ENCODE measurements around the gene NFATC2. TPM values are rescaled to one million over a fixed set of nuclear protein-coding genes. Genes with fewer than 3 reads are reported as not detected.

NFATC2 gene
- total and polyA plus RNA-seq, 2 of the 4 experiments (the other 2 are of a cell fraction), result 0.18 to 0.38 TPM

- H3K4me1 ChIP-seq (ENCODE audit: control insufficient read depth, insufficient read depth, low read length), result peaks cover 8% of the 10 kb centered on the region
- 0 out of 2 replicates have a peak overlapping the region, but pooled peaks have one; percentile 35 for H3K14ac ChIP-seq (replicated peaks; ENCODE audit: low read depth, low read length)
- no peaks in the 10 kb centered on the region for H3K79me1 ChIP-seq (ENCODE audit: low read depth in 1 of 2, low read length in 2 of 2)
- POLR2A ChIA-PET (ENCODE audit: unreplicated experiment), result interaction anchor here (0.6 kb wide), 1 partner anchor 696 kb away, joined by 3 read pairs; no protein-coding TSS in a partner anchor
- H2AK5ac ChIP-seq (ENCODE audit: low read depth, low read length), result peak overlapping the region; percentile 52
- H3K56ac ChIP-seq (ENCODE audit: extremely low read depth, insufficient read depth, low read length), result no peak overlapping the region
- no peak overlapping the region; the same call in 1 of the 2 replicates for H3K23ac ChIP-seq (ENCODE audit: low read depth, low read length)
- 0 out of 2 replicates have a peak, but pooled peaks have one; percentile 2 for TF ChIP-seq BHLHE40 (IDR thresholded peaks at IDR 0.05; ENCODE audit: low read depth, low read length)
- no peak for TF ChIP-seq MAZ (IDR thresholded peaks at IDR 0.05; ENCODE audit: borderline replicate concordance, low read depth, low read length)
- no peak overlapping the region for H3K9ac ChIP-seq (ENCODE audit: low read depth, low read length)
- CTCF ChIA-PET, result interaction anchor here (1.8 kb wide), 1 partner anchor 38 kb away, joined by 4 read pairs; no protein-coding TSS in a partner anchor
- no peaks in the 10 kb centered on the region for H3K36me3 ChIP-seq (ENCODE audit: control insufficient read depth, insufficient read depth, low read length)
- intact Hi-C loops (cut with micrococcal nuclease) (no loop called here), in situ Hi-C loops (cut with MboI; ENCODE audit: low sequenced_read_pairs) (no loop called here), dilution Hi-C loops (cut with HindIII; ENCODE audit: low sequenced_read_pairs, unreplicated experiment) (loop anchor here (25.0 kb wide), 1 partner anchor 175 kb away; no protein-coding TSS in a partner anchor)
- H3K27me3 ChIP-seq (ENCODE audit: control insufficient read depth, insufficient read depth, low read length), result no peaks in the 10 kb centered on the region; the same call in 1 of the 2 replicates
- no peak overlapping the region for H2BK5ac ChIP-seq (ENCODE audit: low read depth, low read length, poor library complexity, severe bottlenecking)
- peak; percentile 84 for ATAC-seq (ENCODE audit: low read depth)
- peak overlapping the region; percentile 32 to 39; a peak in 2 of 4 replicates for H4K8ac ChIP-seq (ENCODE audit: low read depth in 2 of 2, low read length in 2 of 2)
- no peak overlapping the region for H3K27ac ChIP-seq (ENCODE audit: insufficient read depth, low read length)
- no peak overlapping the region for H2AK9ac ChIP-seq (replicated peaks; ENCODE audit: low read depth, low read length, poor library complexity)
- peak overlapping the region; percentile 51; the same call in 1 of the 2 replicates for H2BK20ac ChIP-seq (ENCODE audit: low read depth, low read length)
- no peak overlapping the region for H3K18ac ChIP-seq (ENCODE audit: low read depth, low read length)
- no peak overlapping the region for H4K91ac ChIP-seq (ENCODE audit: insufficient read depth, low read depth, low read length)
- no TSS peak for BruUV-seq (replicated peaks)
- H3K4me3 ChIP-seq (ENCODE audit: insufficient read depth, low read depth, low read length), result no peak overlapping the region
- DNase-seq, result peak; percentile 52
- H4K20me1 ChIP-seq (ENCODE audit: insufficient read depth, low read length), result no peaks in the 10 kb centered on the region; the same call in 1 of the 2 replicates
- no peak overlapping the region for H4K5ac ChIP-seq (ENCODE audit: low read depth, low read length)
- H2BK120ac ChIP-seq (ENCODE audit: low read depth, low read length), result 0 out of 2 replicates have a peak overlapping the region, but pooled peaks have one; percentile 0
- peak overlapping the region; percentile 28; the same call in 1 of the 2 replicates for H3K4me2 ChIP-seq (ENCODE audit: low read depth, low read length)
- H2AFZ ChIP-seq (replicated peaks; ENCODE audit: low read length, poor library complexity), result peak overlapping the region; percentile 88
- no CpG with 5 or more reads among the region's 12 CpGs for WGBS, 2 experiments (ENCODE audit: extremely low coverage in 2 of 2, insufficient read length in 1 of 2)
- no peak overlapping the region for H2BK15ac ChIP-seq (ENCODE audit: low read depth, low read length)
- peaks cover 3% of the 10 kb centered on the region; the same call in 1 of the 2 replicates for H3K9me1 ChIP-seq (ENCODE audit: insufficient read depth, low read length)
- peak overlapping the region; percentile 45; the same call in 1 of the 2 replicates for H3K4ac ChIP-seq (ENCODE audit: low read depth, low read length)
- H3K9me3 ChIP-seq (ENCODE audit: control insufficient read depth, insufficient read depth, low read length), result no peaks in the 10 kb centered on the region
Measured at GRCh38 chr20:51412333-51412871, 130.1 kb downstream of the NFATC2 start.

Data from IMR-90 (cell line).